ENCODE measurements around the gene HAUS5. TPM values are rescaled to one million over a fixed set of nuclear protein-coding genes. Genes with fewer than 3 reads are reported as not detected.

HAUS5 gene
- total RNA-seq, 2 donors from 2014 or later, result 8.4 to 13.9 TPM

GRCh38 chr19:35566738-35567137 lies 45.8 kb upstream of the HAUS5 start:
- H3K27ac ChIP-seq, result no peak overlapping the region
- TF ChIP-seq, protein P1, sequence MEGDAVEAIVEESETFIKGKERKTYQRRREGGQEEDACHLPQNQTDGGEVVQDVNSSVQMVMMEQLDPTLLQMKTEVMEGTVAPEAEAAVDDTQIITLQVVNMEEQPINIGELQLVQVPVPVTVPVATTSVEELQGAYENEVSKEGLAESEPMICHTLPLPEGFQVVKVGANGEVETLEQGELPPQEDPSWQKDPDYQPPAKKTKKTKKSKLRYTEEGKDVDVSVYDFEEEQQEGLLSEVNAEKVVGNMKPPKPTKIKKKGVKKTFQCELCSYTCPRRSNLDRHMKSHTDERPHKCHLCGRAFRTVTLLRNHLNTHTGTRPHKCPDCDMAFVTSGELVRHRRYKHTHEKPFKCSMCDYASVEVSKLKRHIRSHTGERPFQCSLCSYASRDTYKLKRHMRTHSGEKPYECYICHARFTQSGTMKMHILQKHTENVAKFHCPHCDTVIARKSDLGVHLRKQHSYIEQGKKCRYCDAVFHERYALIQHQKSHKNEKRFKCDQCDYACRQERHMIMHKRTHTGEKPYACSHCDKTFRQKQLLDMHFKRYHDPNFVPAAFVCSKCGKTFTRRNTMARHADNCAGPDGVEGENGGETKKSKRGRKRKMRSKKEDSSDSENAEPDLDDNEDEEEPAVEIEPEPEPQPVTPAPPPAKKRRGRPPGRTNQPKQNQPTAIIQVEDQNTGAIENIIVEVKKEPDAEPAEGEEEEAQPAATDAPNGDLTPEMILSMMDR (IDR thresholded peaks at IDR 0.05), result no peak
- no peaks in the 10 kb centered on the region for H3K9me3 ChIP-seq
- DNase-seq (ENCODE audit: low spot score), result no peak
- no peak overlapping the region for H3K4me3 ChIP-seq
- no peaks in the 10 kb centered on the region for H3K27me3 ChIP-seq (replicated peaks; ENCODE audit: insufficient read depth)
- no peak for ATAC-seq (ENCODE audit: insufficient number of reproducible peaks, low FRiP score, low read depth)
- no peaks in the 10 kb centered on the region for H3K4me1 ChIP-seq (ENCODE audit: control insufficient read depth in 1 of 2, low read depth in 2 of 2)
- no peaks in the 10 kb centered on the region for H3K36me3 ChIP-seq

- TF ChIP-seq, protein P1 (IDR thresholded peaks at IDR 0.05), result no peak
- DNase-seq (ENCODE audit: low spot score), result no peak
Observed at GRCh38 chr19:35569281-35569781, 43.2 kb upstream of the HAUS5 start.

GRCh38 chr19:35571406-35571965 lies 41.0 kb upstream of the HAUS5 start:
- peaks cover 11% of the 10 kb centered on the region for H3K9me3 ChIP-seq
- H3K27me3 ChIP-seq (replicated peaks; ENCODE audit: insufficient read depth), result no peaks in the 10 kb centered on the region
- H3K27ac ChIP-seq, result no peak overlapping the region
- H3K4me1 ChIP-seq (ENCODE audit: control insufficient read depth in 1 of 2, low read depth in 2 of 2), result no peaks in the 10 kb centered on the region
- TF ChIP-seq, protein P1 (IDR thresholded peaks at IDR 0.05), result no peak
- DNase-seq (ENCODE audit: low spot score), result no peak
- ATAC-seq (ENCODE audit: insufficient number of reproducible peaks, low FRiP score, low read depth), result no peak
- no peaks in the 10 kb centered on the region for H3K36me3 ChIP-seq
- no peak overlapping the region for H3K4me3 ChIP-seq

More at GRCh38 chr19:35569281-35569781, 43.2 kb upstream of the HAUS5 start:
- ATAC-seq (ENCODE audit: insufficient number of reproducible peaks, low FRiP score, low read depth), result no peak
- Histone ChIP-seq H3K27me3 (replicated peaks; ENCODE audit: insufficient read depth) (no peaks in the 10 kb centered on the region), H3K36me3 (no peaks in the 10 kb centered on the region), H3K4me3 (no peak overlapping the region), H3K9me3 (no peaks in the 10 kb centered on the region), H3K27ac (no peak overlapping the region), H3K4me1 (ENCODE audit: control insufficient read depth in 1 of 2, low read depth in 2 of 2) (no peaks in the 10 kb centered on the region)

GRCh38 chr19:35577918-35578317 lies 34.6 kb upstream of the HAUS5 start:
- Histone ChIP-seq H3K36me3 (no peaks in the 10 kb centered on the region), H3K4me3 (no peak overlapping the region), H3K9me3 (peaks cover 19% of the 10 kb centered on the region), H3K4me1 (ENCODE audit: control insufficient read depth in 1 of 2, low read depth in 2 of 2) (no peaks in the 10 kb centered on the region), H3K27ac (no peak overlapping the region), H3K27me3 (replicated peaks; ENCODE audit: insufficient read depth) (no peaks in the 10 kb centered on the region)
- DNase-seq (ENCODE audit: low spot score) (no peak), ATAC-seq (ENCODE audit: insufficient number of reproducible peaks, low FRiP score, low read depth) (no peak)
- TF ChIP-seq, protein P1 (IDR thresholded peaks at IDR 0.05), result no peak

DNA sequence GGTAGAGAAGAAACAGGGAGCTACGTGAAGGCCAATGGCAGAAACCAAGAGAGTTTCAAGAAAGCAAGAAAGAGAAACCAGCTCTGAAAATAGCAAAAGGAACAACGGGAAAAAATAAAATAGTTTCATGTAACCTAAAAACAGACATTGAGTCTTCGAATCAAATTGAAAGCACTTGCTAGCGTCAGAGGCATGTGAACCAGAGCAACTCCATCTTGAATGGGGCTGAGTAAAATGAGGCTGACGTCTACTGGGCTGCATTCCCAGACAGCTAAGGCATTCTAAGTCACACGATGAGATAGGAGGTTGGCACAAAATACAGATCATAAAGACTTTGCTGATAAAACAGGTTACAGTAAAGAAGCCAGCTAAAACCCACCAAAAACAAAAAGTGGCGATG lies 33.8 kb upstream of the HAUS5 start:
- Histone ChIP-seq H3K4me3 (no peak overlapping the region), H3K27me3 (replicated peaks; ENCODE audit: insufficient read depth) (no peaks in the 10 kb centered on the region), H3K4me1 (ENCODE audit: control insufficient read depth in 1 of 2, low read depth in 2 of 2) (no peaks in the 10 kb centered on the region), H3K27ac (no peak overlapping the region), H3K9me3 (peaks cover 19% of the 10 kb centered on the region), H3K36me3 (no peaks in the 10 kb centered on the region)
- TF ChIP-seq, protein P1 (IDR thresholded peaks at IDR 0.05), result no peak
- DNase-seq (ENCODE audit: low spot score) (no peak), ATAC-seq (ENCODE audit: insufficient number of reproducible peaks, low FRiP score, low read depth) (no peak)

All from thoracic aorta (tissue), 2 donors.